Superior temporal gyrus (tissue), 1 donor: ENCODE measurements around the gene OPRM1.

Experiments used
- DNase-seq: peaks from one replicate; pipeline ENCODE4 v3.0.0-alpha.2; 2016; ENCODE audit errors: extremely low spot score

OPRM1 gene

DNA sequence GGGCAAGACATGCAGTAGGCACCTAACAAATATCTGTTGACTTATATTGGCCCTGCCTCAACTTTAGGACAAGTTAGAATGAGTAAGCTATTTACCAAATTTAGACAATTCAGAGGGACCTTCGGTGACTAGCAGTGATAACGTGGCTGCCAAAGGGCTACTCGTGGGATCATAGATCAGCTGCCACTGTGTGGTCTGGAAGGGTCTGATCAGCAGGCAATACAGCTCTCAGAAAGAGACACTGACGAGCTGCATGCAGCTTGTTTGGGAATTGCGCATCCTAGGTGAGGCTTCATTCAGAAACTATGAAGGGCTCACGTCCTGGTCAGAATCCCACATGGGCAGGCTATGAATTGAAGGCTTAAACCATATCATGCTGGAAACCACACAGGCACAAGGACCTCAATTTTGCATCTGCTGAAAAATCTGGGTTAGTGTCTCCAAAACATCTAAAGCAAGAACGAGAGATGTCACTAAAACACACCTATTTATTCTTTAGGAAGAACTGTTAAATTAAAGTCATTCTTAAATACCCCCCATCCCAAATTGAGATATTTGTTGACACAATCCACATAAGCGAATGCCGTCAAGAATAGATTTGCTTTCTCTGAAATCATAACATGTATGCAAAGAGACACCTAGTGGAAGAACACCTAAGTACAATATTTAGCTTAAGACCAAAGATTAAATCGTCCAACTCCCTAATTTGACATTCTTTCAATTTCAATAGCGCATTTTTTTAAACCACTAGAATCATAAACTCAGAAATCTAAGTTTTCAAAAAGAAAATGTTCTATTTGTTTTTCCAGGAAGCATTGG is 238.0 kb downstream of the OPRM1 start:
- peak; percentile 86 for DNase-seq

DNA sequence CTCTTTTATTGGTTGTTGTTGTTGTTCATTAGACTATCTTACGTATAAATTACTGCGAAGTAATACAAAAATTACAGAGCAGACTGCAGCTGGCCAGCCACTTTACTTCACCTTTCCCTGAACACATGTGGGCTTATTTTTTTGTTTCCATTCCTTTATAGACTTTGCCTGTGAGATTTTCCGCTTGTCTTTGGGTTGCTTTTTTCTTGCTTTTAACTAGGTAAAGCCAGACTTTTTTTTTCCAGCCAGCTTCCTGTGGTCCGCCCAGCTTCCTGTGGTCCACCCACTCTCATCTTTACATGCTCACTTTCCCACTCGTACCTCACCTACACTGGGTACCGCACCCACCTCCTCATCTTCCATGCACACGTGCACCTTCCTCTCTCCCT is 238.6 kb downstream of the OPRM1 start:
- DNase-seq = no peak

DNA sequence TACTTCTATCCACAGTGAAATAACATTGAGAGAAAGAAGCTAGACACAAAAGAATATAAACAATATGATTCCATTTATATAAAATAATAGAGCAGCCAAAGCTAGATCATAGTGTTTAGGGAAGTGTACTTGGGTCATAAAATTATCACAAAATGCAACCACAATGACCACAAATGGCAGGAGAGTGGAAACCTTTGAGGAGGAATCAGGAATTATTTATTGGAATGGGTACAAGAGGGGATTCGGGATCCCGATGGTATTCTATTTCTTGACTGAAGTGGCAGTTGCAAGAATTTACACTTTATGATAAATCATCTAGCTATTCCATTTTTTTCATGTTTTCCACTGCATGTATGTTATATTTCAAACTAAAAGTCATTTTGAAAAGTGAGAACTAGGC is 241.5 kb downstream of the OPRM1 start:
- DNase-seq = no peak

DNA sequence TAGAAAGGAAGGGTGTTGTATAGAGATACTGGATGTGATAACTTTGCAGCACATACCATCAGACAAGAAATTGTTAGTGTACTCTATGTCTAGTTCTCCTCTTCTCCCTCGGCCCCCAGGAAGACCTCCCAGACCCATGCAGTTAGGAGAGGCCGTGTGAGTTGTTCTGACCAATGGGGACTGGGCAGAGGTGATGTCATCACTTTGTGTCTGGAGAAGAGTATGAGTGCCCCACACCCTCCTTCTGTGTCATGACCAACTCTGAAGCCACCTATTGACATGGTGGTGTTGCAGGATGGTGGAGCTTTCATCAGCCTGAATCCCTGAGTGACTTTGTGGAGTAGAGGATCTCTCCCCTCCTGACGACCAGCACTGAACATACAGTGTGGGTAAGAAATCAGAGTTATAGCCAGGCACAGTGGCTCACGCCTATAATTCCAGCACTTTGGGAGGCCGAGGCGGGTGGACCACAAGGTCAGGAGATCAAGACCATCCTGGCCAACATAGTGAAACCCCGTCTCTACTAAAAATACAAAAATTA is 245.3 kb downstream of the OPRM1 start:
- DNase-seq = no peak

DNA sequence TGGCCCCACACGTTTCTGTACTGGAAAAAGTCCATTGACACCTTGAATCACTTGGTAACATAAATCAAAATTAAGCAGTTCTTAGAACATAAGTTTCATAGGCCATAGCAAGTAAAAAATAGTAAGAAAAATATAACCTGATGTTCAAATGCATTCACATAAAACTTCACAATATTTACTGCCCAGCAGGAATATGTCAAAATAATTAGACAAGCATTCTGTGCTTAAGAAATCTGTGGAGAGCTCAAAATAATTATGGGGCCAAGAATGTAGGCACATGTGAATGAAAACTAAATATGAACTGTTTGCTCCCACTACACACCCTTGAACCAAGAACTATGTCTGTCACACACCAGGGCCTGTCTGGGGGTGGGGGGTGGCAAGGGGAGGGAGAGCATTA is 246.8 kb downstream of the OPRM1 start:
- DNase-seq = no peak

DNA sequence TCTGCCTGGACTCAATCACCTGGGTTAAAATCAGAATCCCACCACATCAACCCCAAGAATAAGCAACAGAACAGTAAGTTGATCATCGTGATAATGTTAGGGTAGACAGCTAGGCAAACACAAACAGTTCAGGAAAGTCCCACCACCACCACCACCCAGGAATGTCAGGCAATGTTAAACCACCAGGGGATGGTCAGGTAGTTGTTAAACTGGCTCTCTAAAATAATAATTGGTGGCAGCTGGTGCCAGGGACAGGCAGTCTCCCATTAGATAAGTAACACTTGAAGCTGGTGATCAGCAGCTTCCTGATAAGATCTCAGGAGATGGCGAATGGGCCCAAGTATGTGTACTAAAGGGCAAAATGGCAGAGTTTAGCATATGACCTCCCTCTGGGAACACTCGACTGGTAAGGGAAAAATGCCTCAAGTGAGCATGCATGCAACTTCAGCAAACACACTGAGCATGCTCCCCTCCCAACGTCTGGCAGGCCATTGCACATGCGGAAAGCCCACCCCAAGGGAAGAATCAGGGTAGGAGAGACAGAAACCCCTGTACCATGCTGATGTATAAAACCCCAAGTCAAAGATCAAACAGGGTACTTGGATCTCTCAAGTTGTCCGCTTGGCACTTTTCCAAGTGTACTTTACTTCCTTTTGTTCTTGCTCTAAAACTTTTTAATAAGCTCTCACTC is 250.9 kb downstream of the OPRM1 start:
- no peak for DNase-seq

DNA sequence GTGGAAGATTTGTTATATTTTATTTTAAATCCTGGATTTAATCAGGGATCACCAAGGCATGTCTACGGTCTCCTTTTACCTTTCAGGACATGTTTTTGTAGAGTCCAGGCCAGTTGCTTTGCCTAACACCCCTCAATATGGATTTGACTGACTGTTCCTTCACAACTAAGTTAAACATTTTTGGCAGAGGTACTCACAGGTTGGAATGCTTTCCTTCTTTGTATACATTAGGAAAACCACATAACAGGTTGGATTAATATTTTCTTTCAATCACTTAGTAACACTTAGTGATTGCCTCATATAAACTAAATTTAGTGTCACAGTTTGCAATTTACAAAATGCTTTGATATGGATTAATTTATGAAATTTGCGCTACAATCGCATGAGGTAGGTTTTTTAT is 253.0 kb downstream of the OPRM1 start:
- DNase-seq = no peak

DNA sequence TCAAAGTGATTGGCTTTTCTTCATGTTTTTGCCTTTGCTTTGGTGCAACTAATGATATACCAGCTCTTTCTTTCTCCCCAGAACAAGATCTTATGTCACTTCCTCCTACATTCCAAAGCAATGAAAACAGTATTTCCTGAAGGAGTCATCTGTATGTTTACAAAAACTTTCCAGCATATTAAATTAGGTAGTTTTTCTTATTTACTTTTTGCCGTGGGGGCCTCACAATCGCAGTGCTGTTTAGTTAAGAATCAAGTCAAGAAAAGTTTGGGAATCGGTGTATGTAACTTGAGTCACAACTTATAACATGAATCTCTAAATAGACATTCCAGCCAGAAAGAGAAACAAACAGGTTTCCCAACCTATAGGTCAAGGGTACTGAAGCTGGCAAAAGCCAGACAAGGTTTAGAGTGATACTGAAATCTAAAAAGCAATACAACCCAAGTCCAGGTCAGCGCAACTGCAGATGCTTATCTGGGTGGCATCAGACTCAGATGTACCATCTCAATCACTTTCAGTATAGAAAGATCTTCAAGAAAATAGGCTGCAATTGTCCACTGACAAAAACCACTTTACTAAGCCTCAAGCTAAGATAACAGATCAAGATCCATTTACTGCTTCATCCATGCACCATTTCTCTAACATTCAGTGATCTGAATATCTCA is 253.9 kb downstream of the OPRM1 start:
- DNase-seq = no peak

DNA sequence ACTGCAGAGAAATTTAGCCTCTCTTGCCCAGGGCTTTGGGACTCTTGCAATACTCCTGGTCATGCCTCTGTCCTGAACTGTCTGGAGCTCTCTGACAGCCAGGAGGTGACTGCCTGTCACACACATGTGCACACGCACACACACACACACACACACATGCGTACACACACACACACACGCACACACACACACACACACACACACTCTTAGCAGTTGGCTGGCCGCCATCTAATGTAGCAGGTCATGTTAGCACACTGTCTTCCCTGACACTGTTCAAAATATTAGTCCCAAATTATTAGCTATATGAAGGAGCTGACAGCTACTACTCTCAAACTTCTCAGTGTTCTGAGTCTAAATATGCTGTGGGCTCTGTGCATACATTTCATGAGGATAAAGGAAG is 256.7 kb downstream of the OPRM1 start:
- DNase-seq = no peak
